ENCODE data around the gene RFXAP.

RFXAP gene

DNA sequence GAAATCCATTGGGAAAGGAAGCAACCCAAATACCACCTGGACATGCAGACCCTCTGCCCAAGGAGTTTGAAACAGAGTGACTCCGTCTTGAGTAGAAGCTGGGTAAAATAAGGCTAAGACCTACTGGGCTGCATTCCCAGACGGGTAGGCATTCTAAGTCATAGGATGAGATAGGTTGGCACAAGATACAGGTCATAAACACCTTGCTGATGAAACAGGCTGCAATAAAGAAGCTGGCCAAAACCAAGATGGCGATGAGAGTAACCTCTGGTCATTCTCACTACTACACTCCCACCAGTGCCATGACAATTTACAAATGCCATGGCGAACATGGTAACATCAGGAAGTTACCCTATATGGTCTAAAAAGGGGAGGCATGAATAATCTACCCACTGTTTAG is 40.2 kb downstream of the RFXAP start:
- DNase-seq (ENCODE audit: low read depth): no peak
- no peak overlapping the region for H3K4me3 ChIP-seq (ENCODE audit: low read depth, low read length)
- no peak for TF ChIP-seq CTCF (IDR thresholded peaks at IDR 0.05; ENCODE audit: insufficient read depth, low read depth, low read length, missing control alignments)

GRCh38 chr13:36862002-36862685 is 43.1 kb downstream of the RFXAP start:
- no peak overlapping the region for H3K4me3 ChIP-seq (ENCODE audit: low read depth, low read length)
- no peak for DNase-seq (ENCODE audit: low read depth)
- no peak for TF ChIP-seq CTCF (IDR thresholded peaks at IDR 0.05; ENCODE audit: insufficient read depth, low read depth, low read length, missing control alignments)

GRCh38 chr13:36862722-36863121 is 43.7 kb downstream of the RFXAP start:
- no peak overlapping the region for H3K4me3 ChIP-seq (ENCODE audit: low read depth, low read length)
- no peak for DNase-seq (ENCODE audit: low read depth)
- no peak for TF ChIP-seq CTCF (IDR thresholded peaks at IDR 0.05; ENCODE audit: insufficient read depth, low read depth, low read length, missing control alignments)

DNA sequence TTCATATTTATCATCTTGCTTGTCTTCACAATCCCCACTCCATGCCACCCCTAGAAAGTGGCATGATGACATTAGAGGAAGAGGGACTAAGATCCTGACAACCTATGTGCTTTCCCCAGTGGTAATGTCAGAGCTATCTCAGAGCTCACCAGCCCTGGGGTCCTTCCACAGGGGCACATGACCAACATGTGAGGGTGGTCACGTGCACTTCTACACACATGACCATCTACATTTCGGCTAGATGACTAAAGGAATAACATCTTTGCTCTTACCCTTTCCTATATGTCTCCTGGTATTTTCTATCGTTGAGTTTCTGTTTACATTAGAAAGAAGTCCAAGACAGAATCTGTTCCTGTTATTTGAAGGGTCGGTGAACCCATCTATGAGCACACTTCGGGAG is 46.2 kb downstream of the RFXAP start:
- no peak for DNase-seq (ENCODE audit: low read depth)
- H3K4me3 ChIP-seq (ENCODE audit: low read depth, low read length): no peak overlapping the region
- TF ChIP-seq CTCF (IDR thresholded peaks at IDR 0.05; ENCODE audit: insufficient read depth, low read depth, low read length, missing control alignments): no peak

- H3K4me3 ChIP-seq (ENCODE audit: low read depth, low read length): no peak overlapping the region
- DNase-seq (ENCODE audit: low read depth): no peak
- TF ChIP-seq CTCF (IDR thresholded peaks at IDR 0.05; ENCODE audit: insufficient read depth, low read depth, low read length, missing control alignments): no peak
These were observed 47.2 kb downstream of the RFXAP start for GRCh38 chr13:36866232-36866631.

GRCh38 chr13:36870050-36870692 is 51.1 kb downstream of the RFXAP start:
- no peak for TF ChIP-seq CTCF (IDR thresholded peaks at IDR 0.05; ENCODE audit: insufficient read depth, low read depth, low read length, missing control alignments)
- DNase-seq (ENCODE audit: low read depth): no peak
- no peak overlapping the region for H3K4me3 ChIP-seq (ENCODE audit: low read depth, low read length)

GRCh38 chr13:36872621-36873020 is 53.6 kb downstream of the RFXAP start:
- TF ChIP-seq CTCF (IDR thresholded peaks at IDR 0.05; ENCODE audit: insufficient read depth, low read depth, low read length, missing control alignments): no peak
- H3K4me3 ChIP-seq (ENCODE audit: low read depth, low read length): no peak overlapping the region
- no peak for DNase-seq (ENCODE audit: low read depth)
